Peyer's patch (tissue), 4 donors: ENCODE results near the gene APBA1.

ENCODE experiments used
- POLR2A ChIP-seq, 2 donors: fragments of 450-650 bp; IDR thresholded peaks; one replicate each; pipeline ENCODE4 v1.5.1; 2017; ENCODE audit warnings: antibody characterized with exemption in 2 of 2, mild to moderate bottlenecking in 2 of 2, moderate library complexity in 2 of 2
- TF ChIP-seq, protein P1 (sequence below), 6 experiments: fragments of 450-650 bp in 4 of 6; fragments of 200-600 bp in 2 of 6; sonication (generic) in 1 of 6; IDR thresholded peaks; one replicate each; pipeline ENCODE4 v1.5.1; 2017 to 2019; ENCODE audit warnings: antibody characterized with exemption in 6 of 6, mild to moderate bottlenecking in 3 of 6, moderate library complexity in 1 of 6

DNA sequence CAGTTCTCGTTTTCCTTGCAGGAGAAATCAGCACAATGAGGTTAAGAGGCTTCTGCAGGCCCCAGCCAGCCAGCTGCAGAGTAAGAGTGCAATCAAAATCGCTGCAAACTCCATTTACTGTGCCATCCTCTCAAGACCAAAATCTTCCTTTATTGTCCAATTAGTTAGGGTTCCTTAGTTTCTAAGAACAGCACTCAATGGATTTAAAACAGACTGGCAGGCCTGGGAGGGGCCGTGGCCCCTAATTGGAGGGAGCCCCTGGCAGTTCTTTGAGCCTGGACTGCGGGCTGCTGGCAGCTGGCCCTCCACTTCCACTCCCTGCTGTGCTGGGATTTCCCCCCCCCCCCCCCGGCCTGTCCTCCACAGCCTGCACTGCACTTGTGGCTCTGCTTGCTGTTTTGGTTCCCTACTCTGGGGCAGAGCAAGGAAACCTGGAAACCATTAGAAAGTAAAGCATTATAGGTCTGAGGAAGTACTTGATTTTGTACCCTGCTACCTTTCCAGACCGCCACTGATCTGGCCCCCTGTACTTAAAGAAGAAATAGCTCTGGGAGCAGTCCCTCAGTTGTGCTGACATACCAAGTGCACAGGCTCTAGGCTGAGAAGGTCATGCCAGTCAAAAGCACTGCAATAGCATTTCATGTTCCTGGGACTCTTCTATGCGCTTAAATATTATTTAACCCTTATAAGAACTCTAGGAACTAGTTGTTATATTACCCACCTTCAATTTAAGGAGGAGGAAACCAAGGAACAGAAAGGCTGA, 129.0 kb downstream of the APBA1 start:
- TF ChIP-seq, protein P1, sequence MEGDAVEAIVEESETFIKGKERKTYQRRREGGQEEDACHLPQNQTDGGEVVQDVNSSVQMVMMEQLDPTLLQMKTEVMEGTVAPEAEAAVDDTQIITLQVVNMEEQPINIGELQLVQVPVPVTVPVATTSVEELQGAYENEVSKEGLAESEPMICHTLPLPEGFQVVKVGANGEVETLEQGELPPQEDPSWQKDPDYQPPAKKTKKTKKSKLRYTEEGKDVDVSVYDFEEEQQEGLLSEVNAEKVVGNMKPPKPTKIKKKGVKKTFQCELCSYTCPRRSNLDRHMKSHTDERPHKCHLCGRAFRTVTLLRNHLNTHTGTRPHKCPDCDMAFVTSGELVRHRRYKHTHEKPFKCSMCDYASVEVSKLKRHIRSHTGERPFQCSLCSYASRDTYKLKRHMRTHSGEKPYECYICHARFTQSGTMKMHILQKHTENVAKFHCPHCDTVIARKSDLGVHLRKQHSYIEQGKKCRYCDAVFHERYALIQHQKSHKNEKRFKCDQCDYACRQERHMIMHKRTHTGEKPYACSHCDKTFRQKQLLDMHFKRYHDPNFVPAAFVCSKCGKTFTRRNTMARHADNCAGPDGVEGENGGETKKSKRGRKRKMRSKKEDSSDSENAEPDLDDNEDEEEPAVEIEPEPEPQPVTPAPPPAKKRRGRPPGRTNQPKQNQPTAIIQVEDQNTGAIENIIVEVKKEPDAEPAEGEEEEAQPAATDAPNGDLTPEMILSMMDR (IDR thresholded peaks at IDR 0.05), result no peak
- no peak for TF ChIP-seq POLR2A (IDR thresholded peaks at IDR 0.05)
